ENCODE measurements around the gene BIRC2. TPM values are rescaled to one million over a fixed set of nuclear protein-coding genes. Genes with fewer than 3 reads are reported as not detected.
"Not testable (repeated sequence)": the region's sequence is repeated elsewhere in the genome, so short reads cannot be mapped to it uniquely, and the experiment has no call there.

Gene BIRC2
- 125 and 146 TPM in 2 replicates for total RNA-seq

- peak; percentile 69 for DNase-seq (ENCODE audit: low read depth)
Observed at GRCh38 chr11:102346748-102347461, at the start of gene BIRC2. BIRC2 (plus strand) TSS chr11:102347214; CDS start chr11:102349855, 2,641 bp downstream.

- DNase-seq (ENCODE audit: low read depth): not testable (repeated sequence)
Observed at GRCh38 chr11:102300837-102301236, 46.2 kb upstream of the BIRC2 start.

- DNase-seq (ENCODE audit: low read depth): no peak
Observed at GRCh38 chr11:102302241-102302640, 44.8 kb upstream of the BIRC2 start.

- no peak for DNase-seq (ENCODE audit: low read depth)
Observed at GRCh38 chr11:102304686-102305085, 42.3 kb upstream of the BIRC2 start.

GRCh38 chr11:102305352-102306047 is 41.5 kb upstream of the BIRC2 start:
- no peak for DNase-seq (ENCODE audit: low read depth)

- DNase-seq (ENCODE audit: low read depth): peak; percentile 89
Observed at GRCh38 chr11:102306048-102306597, 40.9 kb upstream of the BIRC2 start.

GRCh38 chr11:102306817-102307726 is 39.9 kb upstream of the BIRC2 start:
- no peak for DNase-seq (ENCODE audit: low read depth)

- DNase-seq (ENCODE audit: low read depth): no peak
Observed at GRCh38 chr11:102307727-102308038, 39.3 kb upstream of the BIRC2 start.

GRCh38 chr11:102309621-102310541 is 37.1 kb upstream of the BIRC2 start:
- DNase-seq (ENCODE audit: low read depth): no peak

- peak; percentile 58 for DNase-seq (ENCODE audit: low read depth)
Observed at GRCh38 chr11:102312667-102313066, 34.3 kb upstream of the BIRC2 start.

GRCh38 chr11:102313238-102313940 is 33.6 kb upstream of the BIRC2 start:
- DNase-seq (ENCODE audit: low read depth): no peak

GRCh38 chr11:102314784-102315183 is 32.2 kb upstream of the BIRC2 start:
- DNase-seq (ENCODE audit: low read depth): peak; percentile 31

GRCh38 chr11:102316346-102316904 is 30.6 kb upstream of the BIRC2 start:
- DNase-seq (ENCODE audit: low read depth): no peak

GRCh38 chr11:102317099-102317767 is 29.8 kb upstream of the BIRC2 start, which contains the start of gene BIRC3:
BIRC3 (plus strand) TSS chr11:102317484; CDS start chr11:102324510, 7,026 bp downstream.
- DNase-seq (ENCODE audit: low read depth): peak; percentile 99

GRCh38 chr11:102317768-102318103 is 29.3 kb upstream of the BIRC2 start:
- no peak for DNase-seq (ENCODE audit: low read depth)

GRCh38 chr11:102318469-102318868 is 28.5 kb upstream of the BIRC2 start:
- peak; percentile 64 for DNase-seq (ENCODE audit: low read depth)

GRCh38 chr11:102319544-102319943 is 27.5 kb upstream of the BIRC2 start:
- DNase-seq (ENCODE audit: low read depth): no peak

- no peak for DNase-seq (ENCODE audit: low read depth)
Observed at GRCh38 chr11:102320188-102320587, 26.8 kb upstream of the BIRC2 start.

GRCh38 chr11:102320679-102321078 is 26.3 kb upstream of the BIRC2 start:
- DNase-seq (ENCODE audit: low read depth): no peak

All from renal cortical epithelial cell (primary cell).